Measurements from ENCODE around the gene PTGIS. TPM values are rescaled to one million over a fixed set of nuclear protein-coding genes. Genes with fewer than 3 reads are reported as not detected.

PTGIS gene
- total and polyA plus RNA-seq, 12 donors = 6.5 to 66.8 (median 20.2) TPM

- H3K36me3 ChIP-seq = peaks cover 0 to 41% (median 0%) of the 10 kb centered on the region in 9 donors
- DNase-seq (no peak), ATAC-seq (peak in 1 of 8 donors; percentile 8)
- peaks cover 0 to 25% (median 8%) of the 10 kb centered on the region in 9 donors for H3K4me1 ChIP-seq
- intact Hi-C loops (cut with DNase I) = loop anchor here in 6 of 10 donors (1.0 to 5.0 kb wide), 3 partner anchors 173 to 176 kb away; no protein-coding TSS in a partner anchor
- TF ChIP-seq CTCF (IDR thresholded peaks at IDR 0.05) = no peak
- no peak overlapping the region for H3K4me3 ChIP-seq
- WGBS, 2 donors = 82 to 85% methylated on average over 21 of the region's 21 CpGs
- H3K9me3 ChIP-seq = no peaks in the 10 kb centered on the region
- peaks cover 0 to 15% (median 7%) of the 10 kb centered on the region in 7 donors for H3K27me3 ChIP-seq
- H3K27ac ChIP-seq = no peak overlapping the region
These were observed 60.0 kb downstream of the PTGIS start for GRCh38 chr20:49507741-49508434.

- Histone ChIP-seq H3K36me3 (peaks cover 0 to 26% (median 0%) of the 10 kb centered on the region in 9 donors), H3K27me3 (peaks cover 0 to 15% (median 7%) of the 10 kb centered on the region in 7 donors), H3K4me1 (peaks cover 0 to 21% (median 4%) of the 10 kb centered on the region in 9 donors), H3K9me3 (peaks cover 0 to 5% (median 0%) of the 10 kb centered on the region in 11 donors), H3K27ac (no peak overlapping the region), H3K4me3 (no peak overlapping the region)
- no peak for TF ChIP-seq CTCF (IDR thresholded peaks at IDR 0.05)
- 16 to 19% methylated on average over 9 of the region's 9 CpGs for WGBS, 2 donors
- DNase-seq (peak in 1 of 2 donors; percentile 22), ATAC-seq (peak in 5 of 8 donors; percentile 14 to 57 (median 41))
- intact Hi-C loops (cut with DNase I) = loop anchor here in 2 of 10 donors (5.0 kb wide), 1 partner anchor 173 kb away; no protein-coding TSS in a partner anchor
These were observed 62.4 kb downstream of the PTGIS start for GRCh38 chr20:49505518-49505917.

- Histone ChIP-seq H3K27me3 (peaks cover 0 to 15% (median 7%) of the 10 kb centered on the region in 7 donors), H3K4me3 (no peak overlapping the region), H3K9me3 (peaks cover 0 to 5% (median 0%) of the 10 kb centered on the region in 11 donors), H3K4me1 (peaks cover 0 to 12% (median 0%) of the 10 kb centered on the region in 9 donors), H3K36me3 (peaks cover 0 to 16% (median 0%) of the 10 kb centered on the region in 9 donors), H3K27ac (no peak overlapping the region)
- DNase-seq (no peak), ATAC-seq (no peak)
- WGBS, 2 donors = 76 to 85% methylated on average over 6 of the region's 6 CpGs
- intact Hi-C loops (cut with DNase I) = no loop called here
- no peak for TF ChIP-seq CTCF (IDR thresholded peaks at IDR 0.05)
These were observed 64.8 kb downstream of the PTGIS start for GRCh38 chr20:49503176-49503575.

GRCh38 chr20:49501917-49502316, 66.0 kb downstream of the PTGIS start:
- Histone ChIP-seq H3K27ac (no peak overlapping the region), H3K4me3 (no peak overlapping the region), H3K27me3 (peaks cover 0 to 15% (median 7%) of the 10 kb centered on the region in 7 donors), H3K36me3 (peaks cover 0 to 7% (median 0%) of the 10 kb centered on the region in 9 donors), H3K4me1 (peaks cover 0 to 15% (median 0%) of the 10 kb centered on the region in 9 donors), H3K9me3 (peaks cover 0 to 5% (median 0%) of the 10 kb centered on the region in 11 donors)
- no peak for DNase-seq
- intact Hi-C loops (cut with DNase I) = no loop called here
- WGBS, 2 donors = 69 to 80% methylated on average over 3 of the region's 3 CpGs
- peak in 2 of 8 donors; percentile 16 to 46 for ATAC-seq
- TF ChIP-seq CTCF (IDR thresholded peaks at IDR 0.05) = no peak

Measured in heart right ventricle (tissue), 16 donors.